ENCODE data around the gene CACNA2D3. TPM values are rescaled to one million over a fixed set of nuclear protein-coding genes. Genes with fewer than 3 reads are reported as not detected.

Gene CACNA2D3
- total RNA-seq, 1 experiment from 2014 or later: not detected

GRCh38 chr3:54150864-54151467 is 28.6 kb downstream of the CACNA2D3 start:
- intact Hi-C loops (cut with micrococcal nuclease; ENCODE audit: unreplicated experiment): no loop called here
- Histone ChIP-seq H3K27me3 (replicated peaks; ENCODE audit: control insufficient read depth, insufficient read depth, low read length) (no peaks in the 10 kb centered on the region), H3K36me3 (ENCODE audit: control insufficient read depth, insufficient read depth, low read length) (no peaks in the 10 kb centered on the region), H3K9me3 (no peaks in the 10 kb centered on the region), H3K4me1 (no peaks in the 10 kb centered on the region), H3K4me3 (ENCODE audit: low read depth, low read length) (no peak overlapping the region)
- Mint-ChIP-seq H3K36me3 (ENCODE audit: insufficient read depth, unreplicated experiment) (no peaks in the 10 kb centered on the region), H3K9me3 (ENCODE audit: unreplicated experiment) (no peaks in the 10 kb centered on the region), H3K27me3 (ENCODE audit: insufficient read depth, unreplicated experiment) (peaks cover 6% of the 10 kb centered on the region), H3K4me3 (ENCODE audit: unreplicated experiment) (no peak overlapping the region), H3K27ac (ENCODE audit: unreplicated experiment) (no peak overlapping the region), H3K4me1 (ENCODE audit: low read depth, unreplicated experiment) (no peaks in the 10 kb centered on the region)
- no TSS peak for BruUV-seq (replicated peaks)
- ChIA-PET CTCF (no interaction called here), POLR2A (no interaction called here)
- no peak for DNase-seq
- no peak for TF ChIP-seq CTCF (IDR thresholded peaks at IDR 0.05; ENCODE audit: insufficient read depth in 1 of 2, low read depth in 1 of 2, low read length in 1 of 2, severe bottlenecking in 1 of 2, unreplicated experiment in 1 of 2)

- Histone ChIP-seq H3K4me3 (ENCODE audit: low read depth, low read length) (no peak overlapping the region), H3K27me3 (replicated peaks; ENCODE audit: control insufficient read depth, insufficient read depth, low read length) (no peaks in the 10 kb centered on the region), H3K4me1 (no peaks in the 10 kb centered on the region), H3K36me3 (ENCODE audit: control insufficient read depth, insufficient read depth, low read length) (no peaks in the 10 kb centered on the region), H3K9me3 (no peaks in the 10 kb centered on the region)
- POLR2A ChIA-PET: no interaction called here
- peaks cover 5% of the 10 kb centered on the region for H3K27me3 Mint-ChIP-seq (ENCODE audit: insufficient read depth, unreplicated experiment)
- no peaks in the 10 kb centered on the region for H3K4me1 Mint-ChIP-seq (ENCODE audit: low read depth, unreplicated experiment)
- no peaks in the 10 kb centered on the region for H3K36me3 Mint-ChIP-seq (ENCODE audit: insufficient read depth, unreplicated experiment)
- no peak overlapping the region for H3K27ac Mint-ChIP-seq (ENCODE audit: unreplicated experiment)
- no TSS peak for BruUV-seq (replicated peaks)
- no peak overlapping the region for H3K4me3 Mint-ChIP-seq (ENCODE audit: unreplicated experiment)
- CTCF ChIA-PET: no interaction called here
- no peaks in the 10 kb centered on the region for H3K9me3 Mint-ChIP-seq (ENCODE audit: unreplicated experiment)
- intact Hi-C loops (cut with micrococcal nuclease; ENCODE audit: unreplicated experiment): no loop called here
- no peak for TF ChIP-seq CTCF (IDR thresholded peaks at IDR 0.05; ENCODE audit: insufficient read depth in 1 of 2, low read depth in 1 of 2, low read length in 1 of 2, severe bottlenecking in 1 of 2, unreplicated experiment in 1 of 2)
- DNase-seq: no peak
Observed at GRCh38 chr3:54153477-54153876, 31.1 kb downstream of the CACNA2D3 start.

- Mint-ChIP-seq H3K4me1 (ENCODE audit: low read depth, unreplicated experiment) (no peaks in the 10 kb centered on the region), H3K36me3 (ENCODE audit: insufficient read depth, unreplicated experiment) (no peaks in the 10 kb centered on the region), H3K27me3 (ENCODE audit: insufficient read depth, unreplicated experiment) (peaks cover 5% of the 10 kb centered on the region), H3K27ac (ENCODE audit: unreplicated experiment) (no peak overlapping the region), H3K4me3 (ENCODE audit: unreplicated experiment) (no peak overlapping the region), H3K9me3 (ENCODE audit: unreplicated experiment) (no peaks in the 10 kb centered on the region)
- Histone ChIP-seq H3K36me3 (ENCODE audit: control insufficient read depth, insufficient read depth, low read length) (no peaks in the 10 kb centered on the region), H3K27me3 (replicated peaks; ENCODE audit: control insufficient read depth, insufficient read depth, low read length) (no peaks in the 10 kb centered on the region), H3K4me1 (no peaks in the 10 kb centered on the region), H3K4me3 (ENCODE audit: low read depth, low read length) (no peak overlapping the region), H3K9me3 (no peaks in the 10 kb centered on the region)
- intact Hi-C loops (cut with micrococcal nuclease; ENCODE audit: unreplicated experiment): no loop called here
- POLR2A ChIA-PET: no interaction called here
- no peak for DNase-seq
- BruUV-seq (replicated peaks): no TSS peak
- CTCF ChIA-PET: interaction anchor here (0.7 to 1.0 kb wide), 3 partner anchors 15 to 659 kb away, joined by 3 to 4 read pairs (median 3); no protein-coding TSS in a partner anchor
- TF ChIP-seq CTCF (IDR thresholded peaks at IDR 0.05; ENCODE audit: insufficient read depth in 1 of 2, low read depth in 1 of 2, low read length in 1 of 2, severe bottlenecking in 1 of 2, unreplicated experiment in 1 of 2): no peak
Observed at GRCh38 chr3:54157860-54158259, 35.5 kb downstream of the CACNA2D3 start.

All from Caco-2 (cell line).